ENCODE data around the gene NPLOC4.

NPLOC4 gene

GRCh38 chr17:81515530-81516041, 121.3 kb downstream of the NPLOC4 start:
- TF ChIP-seq POLR2AphosphoS5 (IDR thresholded peaks at IDR 0.05; ENCODE audit: low read depth, low read length), result peak; percentile 57; the same call in 1 of the 2 replicates
- TF ChIP-seq TAF1 (IDR thresholded peaks at IDR 0.05; ENCODE audit: borderline replicate concordance, low read depth, low read length), result no peak
- peak; percentile 30; the same call in 1 of the 2 replicates for TF ChIP-seq POLR2A (IDR thresholded peaks at IDR 0.05; ENCODE audit: low read depth, low read length)
- DNase-seq (ENCODE audit: insufficient read length) (no peak), FAIRE-seq (peak; percentile 83)

GRCh38 chr17:81514739-81515529, 122.0 kb downstream of the NPLOC4 start:
- DNase-seq (ENCODE audit: insufficient read length) (no peak), FAIRE-seq (peak; percentile 92)
- TF ChIP-seq TAF1 (IDR thresholded peaks at IDR 0.05; ENCODE audit: borderline replicate concordance, low read depth, low read length) (no peak; the same call in 1 of the 2 replicates), POLR2A (IDR thresholded peaks at IDR 0.05; ENCODE audit: low read depth, low read length) (peak; percentile 76; the same call in 1 of the 2 replicates), POLR2AphosphoS5 (IDR thresholded peaks at IDR 0.05; ENCODE audit: low read depth, low read length) (peak; percentile 85)

- no peak for DNase-seq (ENCODE audit: insufficient read length)
- FAIRE-seq, result no peak
- TF ChIP-seq POLR2A (IDR thresholded peaks at IDR 0.05; ENCODE audit: low read depth, low read length) (no peak), TAF1 (IDR thresholded peaks at IDR 0.05; ENCODE audit: borderline replicate concordance, low read depth, low read length) (no peak), POLR2AphosphoS5 (IDR thresholded peaks at IDR 0.05; ENCODE audit: low read depth, low read length) (no peak)
Measured at GRCh38 chr17:81514489-81514738, 122.5 kb downstream of the NPLOC4 start.

GRCh38 chr17:81513753-81514488, 123.0 kb downstream of the NPLOC4 start:
- FAIRE-seq (peak; percentile 24), DNase-seq (ENCODE audit: insufficient read length) (no peak)
- TF ChIP-seq POLR2AphosphoS5 (IDR thresholded peaks at IDR 0.05; ENCODE audit: low read depth, low read length) (no peak), POLR2A (IDR thresholded peaks at IDR 0.05; ENCODE audit: low read depth, low read length) (no peak; the same call in 1 of the 2 replicates), TAF1 (IDR thresholded peaks at IDR 0.05; ENCODE audit: borderline replicate concordance, low read depth, low read length) (no peak)

- FAIRE-seq, result no peak
- DNase-seq (ENCODE audit: insufficient read length), result no peak
- TF ChIP-seq POLR2A (IDR thresholded peaks at IDR 0.05; ENCODE audit: low read depth, low read length) (peak; percentile 75), POLR2AphosphoS5 (IDR thresholded peaks at IDR 0.05; ENCODE audit: low read depth, low read length) (no peak), TAF1 (IDR thresholded peaks at IDR 0.05; ENCODE audit: borderline replicate concordance, low read depth, low read length) (no peak; the same call in 1 of the 2 replicates)
Measured at GRCh38 chr17:81513372-81513752, 123.5 kb downstream of the NPLOC4 start.

GRCh38 chr17:81512562-81513371, 124.1 kb downstream of the NPLOC4 start, which contains the start of gene ACTG1:
Gene ACTG1 (minus strand): TSS chr17:81512799. CDS start chr17:81512354, 445 bp downstream.
- peak; percentile 84 for DNase-seq (ENCODE audit: insufficient read length)
- FAIRE-seq, result peak; percentile 78
- TF ChIP-seq TAF1 (IDR thresholded peaks at IDR 0.05; ENCODE audit: borderline replicate concordance, low read depth, low read length) (peak; percentile 96), POLR2AphosphoS5 (IDR thresholded peaks at IDR 0.05; ENCODE audit: low read depth, low read length) (peak; percentile 97), POLR2A (IDR thresholded peaks at IDR 0.05; ENCODE audit: low read depth, low read length) (peak; percentile 97)

- peak; percentile 79 for FAIRE-seq
Measured at GRCh38 chr17:81511804-81512561, 124.9 kb downstream of the NPLOC4 start.

GRCh38 chr17:81511554-81511803, 125.4 kb downstream of the NPLOC4 start:
- no peak for TF ChIP-seq TAF1 (IDR thresholded peaks at IDR 0.05; ENCODE audit: borderline replicate concordance, low read depth, low read length)
- TF ChIP-seq POLR2A (IDR thresholded peaks at IDR 0.05; ENCODE audit: low read depth, low read length), result no peak
- no peak for TF ChIP-seq POLR2AphosphoS5 (IDR thresholded peaks at IDR 0.05; ENCODE audit: low read depth, low read length)

More at GRCh38 chr17:81511804-81512561, 124.9 kb downstream of the NPLOC4 start:
- DNase-seq (ENCODE audit: insufficient read length), result no peak
- peak; percentile 93 for TF ChIP-seq POLR2AphosphoS5 (IDR thresholded peaks at IDR 0.05; ENCODE audit: low read depth, low read length)
- no peak for TF ChIP-seq TAF1 (IDR thresholded peaks at IDR 0.05; ENCODE audit: borderline replicate concordance, low read depth, low read length)
- peak; percentile 78 for TF ChIP-seq POLR2A (IDR thresholded peaks at IDR 0.05; ENCODE audit: low read depth, low read length)

GRCh38 chr17:81510785-81511553, 125.9 kb downstream of the NPLOC4 start:
- FAIRE-seq, result peak; percentile 50
- DNase-seq (ENCODE audit: insufficient read length), result no peak
- TF ChIP-seq POLR2A (IDR thresholded peaks at IDR 0.05; ENCODE audit: low read depth, low read length), result peak; percentile 50
- TF ChIP-seq POLR2AphosphoS5 (IDR thresholded peaks at IDR 0.05; ENCODE audit: low read depth, low read length), result peak; percentile 24; the same call in 1 of the 2 replicates
- no peak for TF ChIP-seq TAF1 (IDR thresholded peaks at IDR 0.05; ENCODE audit: borderline replicate concordance, low read depth, low read length)

More at GRCh38 chr17:81511554-81511803, 125.4 kb downstream of the NPLOC4 start:
- FAIRE-seq (no peak), DNase-seq (ENCODE audit: insufficient read length) (no peak)
